Measurements from ENCODE around the gene COL4A4.

COL4A4 gene

GRCh38 chr2:227163998-227164762 is at the start of gene COL4A4, which contains the start of gene COL4A3:
Gene COL4A4, minus strand, starts transcription at chr2:227164205. Its CDS starts 16,722 bp downstream, at chr2:227147483.
Gene COL4A3, plus strand, starts transcription at chr2:227164624. Its CDS starts 103 bp downstream, at chr2:227164727.
- peak within 1 kb of the TSS; percentile 50 for H3K27ac ChIP-seq

GRCh38 chr2:227207573-227207972 is 43.6 kb upstream of the COL4A4 start:
- no peak overlapping the region for H3K27ac ChIP-seq
- TF ChIP-seq CTCF (IDR thresholded peaks at IDR 0.05), result no peak
- no peak for TF ChIP-seq ZFX (IDR thresholded peaks at IDR 0.05; ENCODE audit: borderline replicate concordance)

More at GRCh38 chr2:227163998-227164762, at the start of gene COL4A4, which contains the start of gene COL4A3:
- TF ChIP-seq CTCF (IDR thresholded peaks at IDR 0.05), result peak; percentile 17; the same call in 1 of the 2 replicates
- no peak for TF ChIP-seq ZFX (IDR thresholded peaks at IDR 0.05; ENCODE audit: borderline replicate concordance)

GRCh38 chr2:227206406-227206805 is 42.4 kb upstream of the COL4A4 start:
- no peak overlapping the region for H3K27ac ChIP-seq
- TF ChIP-seq CTCF (IDR thresholded peaks at IDR 0.05) (no peak), ZFX (IDR thresholded peaks at IDR 0.05; ENCODE audit: borderline replicate concordance) (no peak)

GRCh38 chr2:227205701-227206100 is 41.7 kb upstream of the COL4A4 start:
- TF ChIP-seq ZFX (IDR thresholded peaks at IDR 0.05; ENCODE audit: borderline replicate concordance) (no peak), CTCF (IDR thresholded peaks at IDR 0.05) (no peak)
- H3K27ac ChIP-seq, result no peak overlapping the region

- H3K27ac ChIP-seq, result no peak overlapping the region
- TF ChIP-seq CTCF (IDR thresholded peaks at IDR 0.05), result no peak
- TF ChIP-seq ZFX (IDR thresholded peaks at IDR 0.05; ENCODE audit: borderline replicate concordance), result no peak
Measured at GRCh38 chr2:227204452-227204851, 40.4 kb upstream of the COL4A4 start.

- no peak for TF ChIP-seq ZFX (IDR thresholded peaks at IDR 0.05; ENCODE audit: borderline replicate concordance)
- TF ChIP-seq CTCF (IDR thresholded peaks at IDR 0.05), result no peak
Measured at GRCh38 chr2:227201771-227202170, 37.8 kb upstream of the COL4A4 start.

GRCh38 chr2:227198866-227199265 is 34.9 kb upstream of the COL4A4 start:
- H3K27ac ChIP-seq, result no peak overlapping the region

More at GRCh38 chr2:227201771-227202170, 37.8 kb upstream of the COL4A4 start:
- no peak overlapping the region for H3K27ac ChIP-seq

More at GRCh38 chr2:227198866-227199265, 34.9 kb upstream of the COL4A4 start:
- TF ChIP-seq CTCF (IDR thresholded peaks at IDR 0.05) (no peak), ZFX (IDR thresholded peaks at IDR 0.05; ENCODE audit: borderline replicate concordance) (no peak)
